ENCODE measurements around the gene HSPB8.

HSPB8 gene

GRCh38 chr12:119153477-119154434 lies 25.0 kb upstream of the HSPB8 start:
- Histone ChIP-seq H3K4me1 (ENCODE audit: control insufficient read depth, insufficient read depth, low read length, unreplicated experiment) (no peaks in the 10 kb centered on the region), H3K4me3 (ENCODE audit: low read depth, low read length) (no peak overlapping the region), H3K27me3 (ENCODE audit: insufficient read depth, low read length) (peaks cover 35% of the 10 kb centered on the region), H3K36me3 (ENCODE audit: insufficient read depth, low read length) (no peaks in the 10 kb centered on the region), H2AFZ (ENCODE audit: low read length, unreplicated experiment) (no peak overlapping the region), H3K27ac (ENCODE audit: low read depth, low read length) (no peak overlapping the region), H3K79me2 (ENCODE audit: control insufficient read depth, insufficient read depth, low read length, unreplicated experiment) (no peaks in the 10 kb centered on the region)

GRCh38 chr12:119154435-119154818 lies 24.3 kb upstream of the HSPB8 start:
- no peak overlapping the region for H2AFZ ChIP-seq (ENCODE audit: low read length, unreplicated experiment)
- H3K4me1 ChIP-seq (ENCODE audit: control insufficient read depth, insufficient read depth, low read length, unreplicated experiment): no peaks in the 10 kb centered on the region
- H3K79me2 ChIP-seq (ENCODE audit: control insufficient read depth, insufficient read depth, low read length, unreplicated experiment): no peaks in the 10 kb centered on the region
- H3K4me3 ChIP-seq (ENCODE audit: low read depth, low read length): no peak overlapping the region
- H3K27me3 ChIP-seq (ENCODE audit: insufficient read depth, low read length): peaks cover 37% of the 10 kb centered on the region
- no peak overlapping the region for H3K27ac ChIP-seq (ENCODE audit: low read depth, low read length)
- no peaks in the 10 kb centered on the region for H3K36me3 ChIP-seq (ENCODE audit: insufficient read depth, low read length)

GRCh38 chr12:119156401-119157044 lies 22.2 kb upstream of the HSPB8 start:
- no peaks in the 10 kb centered on the region for H3K4me1 ChIP-seq (ENCODE audit: control insufficient read depth, insufficient read depth, low read length, unreplicated experiment)
- H2AFZ ChIP-seq (ENCODE audit: low read length, unreplicated experiment): no peak overlapping the region
- no peak overlapping the region for H3K4me3 ChIP-seq (ENCODE audit: low read depth, low read length)
- no peaks in the 10 kb centered on the region for H3K79me2 ChIP-seq (ENCODE audit: control insufficient read depth, insufficient read depth, low read length, unreplicated experiment)
- H3K36me3 ChIP-seq (ENCODE audit: insufficient read depth, low read length): no peaks in the 10 kb centered on the region
- no peak overlapping the region for H3K27ac ChIP-seq (ENCODE audit: low read depth, low read length)
- H3K27me3 ChIP-seq (ENCODE audit: insufficient read depth, low read length): peaks cover 42% of the 10 kb centered on the region

- Histone ChIP-seq H3K27ac (ENCODE audit: low read depth, low read length) (no peak overlapping the region), H3K4me1 (ENCODE audit: control insufficient read depth, insufficient read depth, low read length, unreplicated experiment) (no peaks in the 10 kb centered on the region), H2AFZ (ENCODE audit: low read length, unreplicated experiment) (no peak overlapping the region), H3K36me3 (ENCODE audit: insufficient read depth, low read length) (no peaks in the 10 kb centered on the region), H3K27me3 (ENCODE audit: insufficient read depth, low read length) (peaks cover 43% of the 10 kb centered on the region), H3K79me2 (ENCODE audit: control insufficient read depth, insufficient read depth, low read length, unreplicated experiment) (no peaks in the 10 kb centered on the region), H3K4me3 (ENCODE audit: low read depth, low read length) (no peak overlapping the region)
These were observed 21.2 kb upstream of the HSPB8 start for GRCh38 chr12:119157528-119157927.

GRCh38 chr12:119157978-119158377 lies 20.8 kb upstream of the HSPB8 start:
- Histone ChIP-seq H3K27ac (ENCODE audit: low read depth, low read length) (no peak overlapping the region), H3K4me1 (ENCODE audit: control insufficient read depth, insufficient read depth, low read length, unreplicated experiment) (no peaks in the 10 kb centered on the region)

GRCh38 chr12:119158402-119158801 lies 20.3 kb upstream of the HSPB8 start:
- Histone ChIP-seq H3K79me2 (ENCODE audit: control insufficient read depth, insufficient read depth, low read length, unreplicated experiment) (no peaks in the 10 kb centered on the region), H3K36me3 (ENCODE audit: insufficient read depth, low read length) (no peaks in the 10 kb centered on the region), H3K4me3 (ENCODE audit: low read depth, low read length) (no peak overlapping the region), H2AFZ (ENCODE audit: low read length, unreplicated experiment) (no peak overlapping the region), H3K27ac (ENCODE audit: low read depth, low read length) (no peak overlapping the region), H3K4me1 (ENCODE audit: control insufficient read depth, insufficient read depth, low read length, unreplicated experiment) (no peaks in the 10 kb centered on the region), H3K27me3 (ENCODE audit: insufficient read depth, low read length) (peaks cover 41% of the 10 kb centered on the region)

More at GRCh38 chr12:119157978-119158377, 20.8 kb upstream of the HSPB8 start:
- Histone ChIP-seq H3K79me2 (ENCODE audit: control insufficient read depth, insufficient read depth, low read length, unreplicated experiment) (no peaks in the 10 kb centered on the region), H3K27me3 (ENCODE audit: insufficient read depth, low read length) (peaks cover 43% of the 10 kb centered on the region), H2AFZ (ENCODE audit: low read length, unreplicated experiment) (no peak overlapping the region), H3K4me3 (ENCODE audit: low read depth, low read length) (no peak overlapping the region), H3K36me3 (ENCODE audit: insufficient read depth, low read length) (no peaks in the 10 kb centered on the region)

GRCh38 chr12:119159844-119160243 lies 18.9 kb upstream of the HSPB8 start:
- no peaks in the 10 kb centered on the region for H3K36me3 ChIP-seq (ENCODE audit: insufficient read depth, low read length)
- no peak overlapping the region for H3K27ac ChIP-seq (ENCODE audit: low read depth, low read length)
- peaks cover 55% of the 10 kb centered on the region for H3K27me3 ChIP-seq (ENCODE audit: insufficient read depth, low read length)
- no peak overlapping the region for H2AFZ ChIP-seq (ENCODE audit: low read length, unreplicated experiment)
- no peak overlapping the region for H3K4me3 ChIP-seq (ENCODE audit: low read depth, low read length)
- no peaks in the 10 kb centered on the region for H3K79me2 ChIP-seq (ENCODE audit: control insufficient read depth, insufficient read depth, low read length, unreplicated experiment)
- H3K4me1 ChIP-seq (ENCODE audit: control insufficient read depth, insufficient read depth, low read length, unreplicated experiment): no peaks in the 10 kb centered on the region

GRCh38 chr12:119167902-119168301 lies 10.8 kb upstream of the HSPB8 start:
- Histone ChIP-seq H3K36me3 (ENCODE audit: insufficient read depth, low read length) (no peaks in the 10 kb centered on the region), H3K4me3 (ENCODE audit: low read depth, low read length) (no peak overlapping the region), H3K27ac (ENCODE audit: low read depth, low read length) (no peak overlapping the region), H3K79me2 (ENCODE audit: control insufficient read depth, insufficient read depth, low read length, unreplicated experiment) (no peaks in the 10 kb centered on the region), H2AFZ (ENCODE audit: low read length, unreplicated experiment) (no peak overlapping the region), H3K4me1 (ENCODE audit: control insufficient read depth, insufficient read depth, low read length, unreplicated experiment) (no peaks in the 10 kb centered on the region), H3K27me3 (ENCODE audit: insufficient read depth, low read length) (peaks cover 86% of the 10 kb centered on the region)

GRCh38 chr12:119168721-119169120 lies 10.0 kb upstream of the HSPB8 start:
- no peaks in the 10 kb centered on the region for H3K4me1 ChIP-seq (ENCODE audit: control insufficient read depth, insufficient read depth, low read length, unreplicated experiment)
- H3K36me3 ChIP-seq (ENCODE audit: insufficient read depth, low read length): no peaks in the 10 kb centered on the region
- H3K27me3 ChIP-seq (ENCODE audit: insufficient read depth, low read length): peaks cover 89% of the 10 kb centered on the region
- H2AFZ ChIP-seq (ENCODE audit: low read length, unreplicated experiment): no peak overlapping the region
- H3K79me2 ChIP-seq (ENCODE audit: control insufficient read depth, insufficient read depth, low read length, unreplicated experiment): no peaks in the 10 kb centered on the region
- H3K27ac ChIP-seq (ENCODE audit: low read depth, low read length): no peak overlapping the region
- H3K4me3 ChIP-seq (ENCODE audit: low read depth, low read length): no peak overlapping the region

GRCh38 chr12:119169150-119169549 lies 9.6 kb upstream of the HSPB8 start:
- Histone ChIP-seq H3K36me3 (ENCODE audit: insufficient read depth, low read length) (no peaks in the 10 kb centered on the region), H3K27ac (ENCODE audit: low read depth, low read length) (no peak overlapping the region), H3K79me2 (ENCODE audit: control insufficient read depth, insufficient read depth, low read length, unreplicated experiment) (no peaks in the 10 kb centered on the region), H3K27me3 (ENCODE audit: insufficient read depth, low read length) (peaks cover 85% of the 10 kb centered on the region), H2AFZ (ENCODE audit: low read length, unreplicated experiment) (no peak overlapping the region), H3K4me3 (ENCODE audit: low read depth, low read length) (no peak overlapping the region), H3K4me1 (ENCODE audit: control insufficient read depth, insufficient read depth, low read length, unreplicated experiment) (no peaks in the 10 kb centered on the region)

GRCh38 chr12:119171291-119171690 lies 7.4 kb upstream of the HSPB8 start:
- Histone ChIP-seq H3K4me1 (ENCODE audit: control insufficient read depth, insufficient read depth, low read length, unreplicated experiment) (peaks cover 4% of the 10 kb centered on the region), H3K36me3 (ENCODE audit: insufficient read depth, low read length) (no peaks in the 10 kb centered on the region), H3K79me2 (ENCODE audit: control insufficient read depth, insufficient read depth, low read length, unreplicated experiment) (no peaks in the 10 kb centered on the region), H3K4me3 (ENCODE audit: low read depth, low read length) (no peak overlapping the region), H3K27me3 (ENCODE audit: insufficient read depth, low read length) (peaks cover 66% of the 10 kb centered on the region), H2AFZ (ENCODE audit: low read length, unreplicated experiment) (no peak overlapping the region), H3K27ac (ENCODE audit: low read depth, low read length) (no peak overlapping the region)

All from ACC112 (cell line).